Brain microvascular endothelial cell (primary cell): ENCODE data around the gene C6orf15.

Experiments
- DNase-seq: peaks from one replicate; pipeline ENCODE4 v3.0.0-alpha.2; 2020
- H3K27ac ChIP-seq: fragments of 250-450 bp; sonication (Bioruptor Pico); 2 replicates; pipeline ENCODE4 v1.5.1; 2020; ENCODE audit warnings: mild to moderate bottlenecking, moderate library complexity
- H3K27me3 ChIP-seq: fragments of 250-450 bp; sonication (Bioruptor Pico); replicated peaks from 2 replicates; pipeline ENCODE4 v1.5.1; 2020; ENCODE audit warnings: mild to moderate bottlenecking
- H3K36me3 ChIP-seq: fragments of 250-450 bp; sonication (Bioruptor Pico); replicated peaks from 2 replicates; pipeline ENCODE4 v1.5.1; 2020; ENCODE audit warnings: mild to moderate bottlenecking
- H3K4me3 ChIP-seq: 2 replicates; pipeline ENCODE4 v1.5.1; 2011; ENCODE audit warnings: low read depth, mild to moderate bottlenecking, control low read depth, low read length, moderate library complexity
- in situ Hi-C: cut with HindIII; loops from 2 replicates; pipeline ENCODE4 v1.10.0; 2017; ENCODE audit warnings: low sequenced_read_pairs, low pct_ligation_motif_present
- TF ChIP-seq, protein P1 (sequence below): IDR thresholded peaks from 2 replicates; pipeline ENCODE4 v1.5.1; 2011; ENCODE audit warnings: low read depth, mild to moderate bottlenecking, moderate library complexity, low read length, control low read depth, inconsistent platforms; ENCODE audit errors: missing control alignments

C6orf15 gene

DNA sequence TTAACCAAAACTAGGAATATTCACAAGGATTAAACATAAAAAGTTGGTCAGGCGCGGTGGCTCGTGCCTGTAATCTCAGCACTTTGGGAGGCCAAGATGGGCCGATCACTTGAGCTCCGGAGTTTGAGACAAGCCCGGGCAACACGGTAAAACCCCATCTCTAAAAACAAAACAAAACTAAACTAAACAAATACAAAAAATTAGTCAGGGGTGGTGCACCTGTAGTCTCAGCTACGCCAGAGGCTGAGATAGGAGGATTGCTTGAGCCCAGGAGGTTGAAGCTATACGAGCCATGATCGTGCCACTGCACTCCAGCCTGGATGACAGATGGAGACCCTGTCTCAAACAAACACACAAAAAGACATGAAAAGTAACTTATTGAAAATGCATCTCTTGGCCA is 23.3 kb upstream of the C6orf15 start:
- no peak for DNase-seq
- Histone ChIP-seq H3K36me3 (no peaks in the 10 kb centered on the region), H3K27me3 (no peaks in the 10 kb centered on the region), H3K4me3 (no peak overlapping the region), H3K27ac (no peak overlapping the region)
- in situ Hi-C loops = no loop called here
- TF ChIP-seq, protein P1, sequence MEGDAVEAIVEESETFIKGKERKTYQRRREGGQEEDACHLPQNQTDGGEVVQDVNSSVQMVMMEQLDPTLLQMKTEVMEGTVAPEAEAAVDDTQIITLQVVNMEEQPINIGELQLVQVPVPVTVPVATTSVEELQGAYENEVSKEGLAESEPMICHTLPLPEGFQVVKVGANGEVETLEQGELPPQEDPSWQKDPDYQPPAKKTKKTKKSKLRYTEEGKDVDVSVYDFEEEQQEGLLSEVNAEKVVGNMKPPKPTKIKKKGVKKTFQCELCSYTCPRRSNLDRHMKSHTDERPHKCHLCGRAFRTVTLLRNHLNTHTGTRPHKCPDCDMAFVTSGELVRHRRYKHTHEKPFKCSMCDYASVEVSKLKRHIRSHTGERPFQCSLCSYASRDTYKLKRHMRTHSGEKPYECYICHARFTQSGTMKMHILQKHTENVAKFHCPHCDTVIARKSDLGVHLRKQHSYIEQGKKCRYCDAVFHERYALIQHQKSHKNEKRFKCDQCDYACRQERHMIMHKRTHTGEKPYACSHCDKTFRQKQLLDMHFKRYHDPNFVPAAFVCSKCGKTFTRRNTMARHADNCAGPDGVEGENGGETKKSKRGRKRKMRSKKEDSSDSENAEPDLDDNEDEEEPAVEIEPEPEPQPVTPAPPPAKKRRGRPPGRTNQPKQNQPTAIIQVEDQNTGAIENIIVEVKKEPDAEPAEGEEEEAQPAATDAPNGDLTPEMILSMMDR = no peak

GRCh38 chr6:31132806-31133205 is 20.4 kb upstream of the C6orf15 start:
- Histone ChIP-seq H3K4me3 (no peak overlapping the region), H3K36me3 (no peaks in the 10 kb centered on the region), H3K27ac (no peak overlapping the region), H3K27me3 (peaks cover 4% of the 10 kb centered on the region)
- in situ Hi-C loops = no loop called here
- TF ChIP-seq, protein P1 = no peak
- no peak for DNase-seq

- DNase-seq = no peak
- no peak overlapping the region for H3K27ac ChIP-seq
- H3K4me3 ChIP-seq = no peak overlapping the region
- in situ Hi-C loops = no loop called here
- H3K36me3 ChIP-seq = no peaks in the 10 kb centered on the region
- TF ChIP-seq, protein P1 = no peak
- H3K27me3 ChIP-seq = peaks cover 4% of the 10 kb centered on the region
Observed at GRCh38 chr6:31131595-31131994, 19.2 kb upstream of the C6orf15 start.

GRCh38 chr6:31130751-31131150 is 18.4 kb upstream of the C6orf15 start:
- H3K36me3 ChIP-seq = no peaks in the 10 kb centered on the region
- H3K27ac ChIP-seq = no peak overlapping the region
- in situ Hi-C loops = no loop called here
- peaks cover 4% of the 10 kb centered on the region for H3K27me3 ChIP-seq
- no peak for DNase-seq
- TF ChIP-seq, protein P1 = no peak
- no peak overlapping the region for H3K4me3 ChIP-seq

DNA sequence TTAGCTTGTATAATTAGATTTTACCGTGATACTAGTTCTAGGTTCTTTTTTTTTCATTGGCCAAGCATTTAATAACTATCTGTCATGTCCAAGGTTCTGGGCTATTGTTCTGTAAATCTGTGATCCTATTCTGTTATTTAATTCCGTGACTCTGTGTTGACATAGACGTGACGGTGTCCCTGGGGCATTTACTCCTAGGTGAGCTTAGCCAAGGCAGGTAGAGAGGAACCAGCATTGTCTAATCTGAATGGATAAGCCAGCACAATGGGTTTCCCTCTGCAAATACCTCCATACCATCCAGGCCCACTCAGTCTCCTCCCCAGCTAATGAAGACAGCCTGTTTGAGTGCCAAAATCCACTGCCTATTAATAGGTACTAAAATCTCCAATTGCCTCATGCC is 16.8 kb upstream of the C6orf15 start:
- Histone ChIP-seq H3K27ac (no peak overlapping the region), H3K36me3 (no peaks in the 10 kb centered on the region), H3K27me3 (peaks cover 4% of the 10 kb centered on the region), H3K4me3 (no peak overlapping the region)
- TF ChIP-seq, protein P1 = no peak
- in situ Hi-C loops = no loop called here
- no peak for DNase-seq

- in situ Hi-C loops = no loop called here
- Histone ChIP-seq H3K27ac (no peak overlapping the region), H3K4me3 (no peak overlapping the region), H3K27me3 (peaks cover 4% of the 10 kb centered on the region), H3K36me3 (no peaks in the 10 kb centered on the region)
- TF ChIP-seq, protein P1 = peak; percentile 94
- peak; percentile 40 for DNase-seq
Observed at GRCh38 chr6:31128093-31128676, 15.8 kb upstream of the C6orf15 start.
